COLO668 (cell line): Measurements from ENCODE around the gene DOCK10.

Experiments used
- DNase-seq: peaks from one replicate; lab custom pipeline; 2025; ENCODE audit not compliant: unreplicated experiment; lab: John Stamatoyannopoulos, UW

DOCK10 gene

GRCh38 chr2:224734949-224735348, 307.3 kb downstream of the DOCK10 start:
- DNase-seq, result no peak

- DNase-seq, result no peak
Observed at GRCh38 chr2:224731665-224732064, 310.6 kb downstream of the DOCK10 start.

- no peak for DNase-seq
Observed at GRCh38 chr2:224729435-224729834, 312.8 kb downstream of the DOCK10 start.

GRCh38 chr2:224724331-224724730, 317.9 kb downstream of the DOCK10 start:
- no peak for DNase-seq

GRCh38 chr2:224723586-224724217, 318.6 kb downstream of the DOCK10 start:
- no peak for DNase-seq

GRCh38 chr2:224722770-224723169, 319.5 kb downstream of the DOCK10 start:
- no peak for DNase-seq

- no peak for DNase-seq
Observed at GRCh38 chr2:224722250-224722649, 320.0 kb downstream of the DOCK10 start.

GRCh38 chr2:224716921-224717320, 325.3 kb downstream of the DOCK10 start:
- DNase-seq, result no peak

GRCh38 chr2:224716201-224716600, 326.1 kb downstream of the DOCK10 start, which contains the start of gene CCDC195:
TSS of gene CCDC195 (minus strand) at chr2:224716365. CDS start at chr2:224716365, 0 bp downstream.
- no peak for DNase-seq
